Lung (tissue), 12 donors: Measurements from ENCODE around the gene CGB5. TPM values are rescaled to one million over a fixed set of nuclear protein-coding genes. Genes with fewer than 3 reads are reported as not detected.
A peak's percentile ranks its signal among the peaks of the same experiment; 100 is the strongest.

Source experiments
- ATAC-seq: fragments of 200-7000 bp; cut with Tn5 transposase; one replicate; pipeline ENCODE4 v1.9.1; 2020; ENCODE audit warnings: moderate number of reproducible peaks; ENCODE audit not compliant: insufficient read depth, low FRiP score
- DNase-seq, 3 donors: peaks; one replicate each; pipeline ENCODE4 v3.0.0-alpha.2; 2013 to 2017
- H3K27ac ChIP-seq, 2 donors: one replicate each; pipeline ENCODE4 v1.5.1; 2013; ENCODE audit warnings: mild to moderate bottlenecking in 2 of 2, moderate library complexity in 2 of 2, control low read depth in 1 of 2, inconsistent platforms in 1 of 2, low read depth in 1 of 2, low read length in 1 of 2
- H3K27me3 ChIP-seq, 3 donors: one replicate each; pipeline ENCODE4 v1.5.1; 2013; ENCODE audit warnings: low read length in 2 of 3; ENCODE audit not compliant: control insufficient read depth in 3 of 3, insufficient read depth in 3 of 3
- H3K36me3 ChIP-seq, 4 donors: one replicate each; pipeline ENCODE4 v1.5.1; 2013; ENCODE audit warnings: low read length in 4 of 4, mild to moderate bottlenecking in 1 of 4, moderate library complexity in 1 of 4; ENCODE audit not compliant: control insufficient read depth in 4 of 4, insufficient read depth in 4 of 4
- H3K4me1 ChIP-seq, 5 donors: one replicate each; pipeline ENCODE4 v1.5.1; 2013; ENCODE audit warnings: low read length in 5 of 5, mild to moderate bottlenecking in 2 of 5, moderate library complexity in 1 of 5; ENCODE audit not compliant: control insufficient read depth in 5 of 5, insufficient read depth in 5 of 5
- H3K4me3 ChIP-seq: one replicate; pipeline ENCODE4 v1.5.1; 2013; ENCODE audit warnings: mild to moderate bottlenecking, control low read depth, moderate library complexity
- H3K9ac ChIP-seq, 2 donors: one replicate each; pipeline ENCODE4 v1.5.1; 2013; ENCODE audit warnings: low read length in 2 of 2, control low read depth in 1 of 2; ENCODE audit not compliant: insufficient read depth in 1 of 2
- H3K9me3 ChIP-seq, 4 donors: one replicate each; pipeline ENCODE4 v1.5.1; 2013; ENCODE audit warnings: low read length in 3 of 4, mild to moderate bottlenecking in 1 of 4, moderate library complexity in 1 of 4; ENCODE audit not compliant: control insufficient read depth in 4 of 4, insufficient read depth in 3 of 4
- WGBS, 2 donors: extraction: QIAGEN DNeasy Blood & Tissue Kit; methylation state at CpG; one replicate each; pipeline ENCODE4 v1.1.7; 2013; 5-methylcytosine and 5-hydroxymethylcytosine counted together
- polyA plus RNA-seq, 2 donors: library from polyadenylated mRNA; stranded (reverse); fragments of 200-250 nt; gene quantifications; one replicate each; pipeline ENCODE4 v1.2.1, GENCODE V29; 2013
- total RNA-seq, 2 donors: library from RNA; depleted of rRNA in 1 of 2; stranded (reverse); fragments of >200 nt in 1 of 2; gene quantifications; one replicate each; pipeline ENCODE4 v1.2.1, GENCODE V29; 2014 to 2021
- TF ChIP-seq, protein P1 (sequence below): IDR thresholded peaks from 2 replicates; pipeline ENCODE4 v1.5.1; 2012; ENCODE audit warnings: mild to moderate bottlenecking; ENCODE audit errors: control extremely low read depth, extremely low read depth
- donor health status: control.
- donor health status: control.
- donor health status: Bipolar disorder and iron deficiency.
- donor health status: healthy.
- donor health status: DM: yes; HTN: yes; CAD: no.

Gene CGB5
- total and polyA plus RNA-seq, 4 donors: not detected

DNA sequence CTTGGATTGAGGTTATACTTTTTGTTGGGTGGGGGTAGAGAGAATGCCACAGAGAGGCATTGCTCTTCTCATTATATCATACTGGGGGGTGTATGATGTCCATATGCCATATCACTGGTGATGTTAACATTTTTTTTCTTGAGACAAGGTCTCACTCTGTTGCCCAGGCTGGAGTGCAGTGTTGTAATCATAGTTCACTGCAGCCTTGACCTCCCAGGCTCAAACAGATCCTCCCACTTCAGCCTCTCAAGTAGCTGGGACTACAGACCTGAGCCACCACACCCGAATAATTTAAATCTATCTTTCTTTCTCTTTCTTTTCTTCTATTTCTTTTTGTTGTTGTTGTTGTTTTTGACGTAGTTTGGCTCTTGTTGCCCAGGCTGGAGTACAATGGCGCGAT, 36.7 kb downstream of the CGB5 start:
- no peak for ATAC-seq
- Histone ChIP-seq H3K9ac (no peak overlapping the region), H3K27me3 (no peaks in the 10 kb centered on the region), H3K9me3 (no peaks in the 10 kb centered on the region), H3K4me3 (no peak overlapping the region), H3K36me3 (peaks cover 0 to 1% (median 0%) of the 10 kb centered on the region in 4 donors), H3K4me1 (peaks cover 0 to 4% (median 0%) of the 10 kb centered on the region in 5 donors), H3K27ac (no peak overlapping the region)
- no peak for DNase-seq
- WGBS, 2 donors: 88 to 93% methylated on average over 4 of the region's 4 CpGs
- TF ChIP-seq, protein P1, sequence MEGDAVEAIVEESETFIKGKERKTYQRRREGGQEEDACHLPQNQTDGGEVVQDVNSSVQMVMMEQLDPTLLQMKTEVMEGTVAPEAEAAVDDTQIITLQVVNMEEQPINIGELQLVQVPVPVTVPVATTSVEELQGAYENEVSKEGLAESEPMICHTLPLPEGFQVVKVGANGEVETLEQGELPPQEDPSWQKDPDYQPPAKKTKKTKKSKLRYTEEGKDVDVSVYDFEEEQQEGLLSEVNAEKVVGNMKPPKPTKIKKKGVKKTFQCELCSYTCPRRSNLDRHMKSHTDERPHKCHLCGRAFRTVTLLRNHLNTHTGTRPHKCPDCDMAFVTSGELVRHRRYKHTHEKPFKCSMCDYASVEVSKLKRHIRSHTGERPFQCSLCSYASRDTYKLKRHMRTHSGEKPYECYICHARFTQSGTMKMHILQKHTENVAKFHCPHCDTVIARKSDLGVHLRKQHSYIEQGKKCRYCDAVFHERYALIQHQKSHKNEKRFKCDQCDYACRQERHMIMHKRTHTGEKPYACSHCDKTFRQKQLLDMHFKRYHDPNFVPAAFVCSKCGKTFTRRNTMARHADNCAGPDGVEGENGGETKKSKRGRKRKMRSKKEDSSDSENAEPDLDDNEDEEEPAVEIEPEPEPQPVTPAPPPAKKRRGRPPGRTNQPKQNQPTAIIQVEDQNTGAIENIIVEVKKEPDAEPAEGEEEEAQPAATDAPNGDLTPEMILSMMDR: no peak

DNA sequence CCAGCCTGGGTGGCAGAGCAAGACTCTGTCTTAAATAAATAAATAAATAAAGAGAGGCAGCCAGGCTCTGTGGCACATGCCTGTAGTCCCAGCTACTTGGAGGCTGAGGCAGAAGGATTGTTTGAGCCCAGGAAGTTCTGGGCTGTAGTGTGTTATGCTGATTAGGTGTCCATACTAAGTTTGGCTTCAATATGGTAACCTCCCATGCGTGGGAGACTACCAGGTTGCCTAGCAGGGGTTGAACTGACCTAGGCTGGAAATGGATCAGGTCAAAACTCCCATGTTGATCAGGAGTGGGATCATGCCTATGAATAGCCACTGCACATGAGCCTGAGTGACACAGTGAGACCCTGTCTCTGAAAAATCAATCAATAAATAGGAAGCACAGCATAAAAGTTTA, 37.6 kb downstream of the CGB5 start:
- 81 to 82% methylated on average over 1 of the region's 1 CpG for WGBS, 2 donors
- TF ChIP-seq, protein P1: no peak
- Histone ChIP-seq H3K27me3 (no peaks in the 10 kb centered on the region), H3K9me3 (no peaks in the 10 kb centered on the region), H3K36me3 (peaks cover 0 to 9% (median 0%) of the 10 kb centered on the region in 4 donors), H3K4me1 (peaks cover 2 to 5% (median 3%) of the 10 kb centered on the region in 5 donors), H3K27ac (no peak overlapping the region), H3K9ac (no peak overlapping the region), H3K4me3 (no peak overlapping the region)
- no peak for DNase-seq
- ATAC-seq: no peak

DNA sequence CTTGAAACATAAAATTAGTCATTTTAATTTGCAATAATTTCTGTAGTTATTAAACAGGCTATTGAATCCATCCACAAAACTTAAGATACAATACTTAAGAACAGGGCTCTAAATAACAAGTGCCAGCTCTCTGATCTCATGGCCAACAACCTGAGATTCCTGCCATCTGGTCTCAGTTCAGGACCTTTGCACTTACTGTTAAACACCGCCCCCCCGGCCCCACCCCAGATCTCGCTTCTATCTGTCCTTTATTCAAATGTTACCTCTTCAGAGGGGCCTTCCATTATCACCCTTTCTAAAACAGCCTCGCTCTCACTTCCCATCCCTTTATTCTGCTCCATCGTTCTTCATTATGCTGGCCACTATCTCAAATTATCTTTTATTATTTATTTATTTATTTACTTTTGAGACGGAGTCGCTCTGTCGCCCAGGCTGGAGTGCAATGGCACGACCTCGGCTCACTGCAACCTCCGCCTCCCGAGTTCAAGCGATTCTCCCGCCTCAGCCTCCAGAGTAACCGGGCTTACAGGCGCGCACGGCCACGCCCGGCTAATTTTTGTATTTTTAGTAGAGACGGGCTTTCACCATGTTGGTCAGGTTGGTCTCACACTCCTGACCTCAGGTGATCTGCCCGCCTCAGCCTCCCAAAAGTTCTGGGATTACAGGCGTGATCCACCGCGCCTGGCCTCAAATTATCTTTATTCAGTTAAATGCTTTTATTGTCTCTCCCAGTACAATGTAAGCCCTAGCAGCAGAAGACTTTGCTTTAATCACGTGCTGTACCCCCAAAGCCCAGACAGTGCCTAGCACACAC, 40.8 kb downstream of the CGB5 start:
- no peak for ATAC-seq
- peak overlapping the region in 1 of 2 donors; percentile 98 for H3K9ac ChIP-seq
- WGBS, 2 donors: 69 to 70% methylated on average over 26 of the region's 26 CpGs
- H3K4me3 ChIP-seq: no peak overlapping the region
- peak overlapping the region; percentile 90 to 93 for H3K27ac ChIP-seq
- TF ChIP-seq, protein P1: no peak
- no peaks in the 10 kb centered on the region for H3K27me3 ChIP-seq
- no peaks in the 10 kb centered on the region for H3K9me3 ChIP-seq
- H3K36me3 ChIP-seq: peaks cover 0 to 17% (median 12%) of the 10 kb centered on the region in 4 donors
- DNase-seq: no peak
- peaks cover 4 to 14% (median 9%) of the 10 kb centered on the region in 5 donors for H3K4me1 ChIP-seq
